Thoracic aorta (tissue), 2 donors: Measurements from ENCODE around the gene SSH3. TPM values are rescaled to one million over a fixed set of nuclear protein-coding genes. Genes with fewer than 3 reads are reported as not detected.

Source experiments
- ATAC-seq: fragments of 150-250 bp; one replicate; pipeline ENCODE4 v1.8.0; 2017; ENCODE audit warnings: low read depth; ENCODE audit not compliant: insufficient number of reproducible peaks, low FRiP score
- DNase-seq: peaks from one replicate; pipeline ENCODE4 v3.0.0-alpha.2; 2020; ENCODE audit warnings: low spot score
- H3K27ac ChIP-seq, 2 donors: fragments of 200-600 bp; sonication (generic); 1 replicate in 1 of 2; 2 replicates in 1 of 2; pipeline ENCODE4 v1.5.1; 2016; ENCODE audit warnings: mild to moderate bottlenecking in 2 of 2, moderate library complexity in 2 of 2
- H3K27me3 ChIP-seq: fragments of 200-600 bp; sonication (generic); replicated peaks from 2 replicates; pipeline ENCODE4 v1.6.0; 2016; ENCODE audit warnings: mild to moderate bottlenecking; ENCODE audit not compliant: insufficient read depth
- H3K36me3 ChIP-seq: fragments of 200-600 bp; sonication (generic); one replicate; pipeline ENCODE4 v1.5.1; 2016
- H3K4me1 ChIP-seq, 2 donors: fragments of 200-600 bp; sonication (generic); 1 replicate in 1 of 2; 2 replicates in 1 of 2; pipeline versions ENCODE4 v1.5.1 to v1.6.0; 2016; ENCODE audit warnings: low read depth in 2 of 2, mild to moderate bottlenecking in 1 of 2; ENCODE audit not compliant: control insufficient read depth in 1 of 2
- H3K4me3 ChIP-seq: fragments of 200-600 bp; sonication (generic); 2 replicates; pipeline ENCODE4 v1.5.1; 2016; ENCODE audit warnings: mild to moderate bottlenecking
- H3K9me3 ChIP-seq: fragments of 200-600 bp; sonication (generic); 2 replicates; pipeline ENCODE4 v1.5.1; 2016
- total RNA-seq, 2 donors: library from RNA; depleted of rRNA; stranded (reverse); fragments of >200 nt; gene quantifications; one replicate each; pipeline versions ENCODE4 v1.1.0 to v1.2.3, GENCODE V29; 2016
- TF ChIP-seq, protein P1 (sequence below): fragments of 200-600 bp; sonication (generic); IDR thresholded peaks from one replicate; pipeline ENCODE4 v1.5.1; 2019; ENCODE audit warnings: antibody characterized with exemption

Gene SSH3
- total RNA-seq, 2 donors from 2014 or later, result 39.4 to 59.0 TPM

DNA sequence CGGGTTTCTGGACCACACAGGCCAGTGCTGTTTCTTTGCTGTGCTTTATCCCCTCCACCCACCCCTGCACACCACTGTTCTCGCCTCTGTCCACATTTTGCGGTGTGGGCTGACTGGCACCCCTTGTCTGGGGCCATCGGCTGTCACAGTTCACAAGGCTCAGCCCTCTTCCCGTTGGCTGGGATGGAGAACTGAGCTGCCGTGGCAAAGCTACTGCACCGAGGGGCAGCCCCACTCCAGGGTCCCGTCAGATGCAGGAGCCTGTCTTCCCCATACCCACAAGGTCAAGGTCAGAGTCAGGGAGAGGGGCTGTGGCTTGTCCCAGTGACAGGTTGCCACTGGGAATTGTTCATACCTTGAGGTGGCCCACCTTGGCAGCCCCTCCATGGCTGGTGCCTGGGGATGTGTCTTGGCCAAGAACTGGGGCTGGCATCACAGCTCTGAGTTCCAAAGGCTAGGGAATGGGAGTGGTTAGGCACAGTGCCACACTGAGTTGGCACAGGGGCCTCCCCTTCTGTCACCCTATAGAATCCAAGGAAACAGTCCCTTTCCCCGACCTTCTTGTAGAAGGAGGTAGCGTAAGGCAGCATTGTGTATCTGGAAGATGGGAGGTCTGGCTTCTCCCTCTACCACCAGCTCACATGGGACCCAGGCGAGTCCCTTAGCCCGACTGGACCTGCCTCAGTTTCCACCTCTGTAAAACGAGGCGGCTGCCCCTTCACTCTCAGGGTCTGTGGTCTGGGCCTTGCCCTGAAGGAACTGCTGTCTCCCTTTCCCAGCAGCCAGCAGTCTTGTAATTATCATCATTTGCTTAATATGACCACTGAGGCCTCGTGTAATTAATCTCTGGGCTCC lies 33.7 kb upstream of the SSH3 start:
- ATAC-seq (no peak), DNase-seq (no peak)
- Histone ChIP-seq H3K4me3 (peak overlapping the region; percentile 90), H3K27me3 (no peaks in the 10 kb centered on the region), H3K27ac (peak overlapping the region; percentile 56 to 74), H3K36me3 (no peaks in the 10 kb centered on the region), H3K4me1 (peaks cover 66 to 85% of the 10 kb centered on the region in 2 donors), H3K9me3 (no peaks in the 10 kb centered on the region)
- TF ChIP-seq, protein P1, sequence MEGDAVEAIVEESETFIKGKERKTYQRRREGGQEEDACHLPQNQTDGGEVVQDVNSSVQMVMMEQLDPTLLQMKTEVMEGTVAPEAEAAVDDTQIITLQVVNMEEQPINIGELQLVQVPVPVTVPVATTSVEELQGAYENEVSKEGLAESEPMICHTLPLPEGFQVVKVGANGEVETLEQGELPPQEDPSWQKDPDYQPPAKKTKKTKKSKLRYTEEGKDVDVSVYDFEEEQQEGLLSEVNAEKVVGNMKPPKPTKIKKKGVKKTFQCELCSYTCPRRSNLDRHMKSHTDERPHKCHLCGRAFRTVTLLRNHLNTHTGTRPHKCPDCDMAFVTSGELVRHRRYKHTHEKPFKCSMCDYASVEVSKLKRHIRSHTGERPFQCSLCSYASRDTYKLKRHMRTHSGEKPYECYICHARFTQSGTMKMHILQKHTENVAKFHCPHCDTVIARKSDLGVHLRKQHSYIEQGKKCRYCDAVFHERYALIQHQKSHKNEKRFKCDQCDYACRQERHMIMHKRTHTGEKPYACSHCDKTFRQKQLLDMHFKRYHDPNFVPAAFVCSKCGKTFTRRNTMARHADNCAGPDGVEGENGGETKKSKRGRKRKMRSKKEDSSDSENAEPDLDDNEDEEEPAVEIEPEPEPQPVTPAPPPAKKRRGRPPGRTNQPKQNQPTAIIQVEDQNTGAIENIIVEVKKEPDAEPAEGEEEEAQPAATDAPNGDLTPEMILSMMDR, result no peak

DNA sequence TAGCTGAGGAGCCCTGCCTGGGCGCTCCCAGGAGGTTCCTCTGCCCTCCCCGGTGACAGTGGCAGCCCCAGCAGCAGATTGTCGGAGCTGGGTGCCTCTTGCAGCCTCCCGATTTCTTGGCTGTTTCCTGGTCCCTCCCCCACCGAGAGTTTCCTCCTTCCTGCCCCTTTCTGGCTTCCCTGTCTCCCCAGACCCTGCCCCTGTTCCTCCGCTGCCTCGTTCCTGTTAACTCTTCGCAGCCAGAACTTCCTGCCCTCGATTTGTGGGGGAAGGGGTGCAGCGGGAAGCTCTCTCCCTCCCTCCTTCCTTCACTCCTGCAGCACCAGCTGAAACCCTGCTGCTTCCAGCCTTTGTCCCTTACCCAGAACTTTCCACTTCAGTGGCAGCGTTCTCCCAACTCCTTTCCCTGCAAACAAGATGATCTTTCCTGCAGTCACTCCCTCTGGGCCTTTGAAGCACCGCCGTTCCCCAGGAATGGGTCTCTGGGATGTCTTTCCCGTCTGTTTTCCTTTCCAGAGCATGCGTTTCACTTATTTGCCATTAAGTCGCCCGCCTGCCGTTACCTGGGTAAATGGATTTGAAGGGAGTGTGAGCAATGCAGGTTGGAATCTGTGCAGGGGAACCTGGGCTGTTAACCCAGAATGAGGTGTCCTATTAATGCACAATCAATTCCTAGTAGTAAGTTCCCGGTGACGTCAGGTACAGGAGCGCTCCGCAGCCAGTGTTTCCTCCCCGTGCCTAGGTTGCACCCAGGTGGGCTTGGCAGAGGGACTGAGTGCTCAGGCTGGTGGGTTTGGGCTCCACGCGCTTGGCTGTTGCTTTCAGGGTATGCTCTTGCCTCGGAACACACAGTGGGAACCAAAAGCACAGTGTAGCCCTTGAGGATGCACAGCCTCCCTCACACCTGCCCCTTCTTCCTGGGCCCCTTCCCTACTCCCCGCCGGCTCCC lies 32.8 kb upstream of the SSH3 start:
- ATAC-seq (no peak), DNase-seq (no peak)
- peak overlapping the region; percentile 90 for H3K4me3 ChIP-seq

DNA sequence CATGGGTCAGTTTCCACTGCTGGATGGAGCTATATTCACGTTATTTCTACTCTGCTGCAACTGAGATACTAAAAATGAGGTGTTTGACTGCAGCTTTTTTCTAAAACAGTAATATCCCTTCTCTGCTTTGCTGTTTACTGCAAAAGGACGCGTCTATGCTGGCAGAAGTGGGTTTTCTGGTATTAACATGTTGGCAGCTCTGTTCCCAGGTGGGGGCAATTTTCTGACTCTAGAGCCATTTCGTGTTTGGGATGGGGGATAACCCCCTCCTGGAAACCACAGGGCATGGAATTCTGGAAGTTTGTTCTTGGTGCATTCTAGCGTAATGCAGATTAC lies 32.2 kb upstream of the SSH3 start:
- H3K4me3 ChIP-seq, result peak overlapping the region; percentile 90
- H3K27me3 ChIP-seq, result no peaks in the 10 kb centered on the region
- H3K9me3 ChIP-seq, result no peaks in the 10 kb centered on the region
- peaks cover 78 to 93% of the 10 kb centered on the region in 2 donors for H3K4me1 ChIP-seq
- no peak for ATAC-seq
- TF ChIP-seq, protein P1, result no peak
- no peaks in the 10 kb centered on the region for H3K36me3 ChIP-seq
- H3K27ac ChIP-seq, result peak overlapping the region; percentile 69 to 71
- DNase-seq, result no peak

More for the DNA sequence above, 32.8 kb upstream of the SSH3 start:
- no peaks in the 10 kb centered on the region for H3K27me3 ChIP-seq
- H3K27ac ChIP-seq, result peak overlapping the region; percentile 56 to 74
- no peaks in the 10 kb centered on the region for H3K9me3 ChIP-seq
- H3K36me3 ChIP-seq, result no peaks in the 10 kb centered on the region
- H3K4me1 ChIP-seq, result peaks cover 72 to 93% of the 10 kb centered on the region in 2 donors
- TF ChIP-seq, protein P1, result no peak

DNA sequence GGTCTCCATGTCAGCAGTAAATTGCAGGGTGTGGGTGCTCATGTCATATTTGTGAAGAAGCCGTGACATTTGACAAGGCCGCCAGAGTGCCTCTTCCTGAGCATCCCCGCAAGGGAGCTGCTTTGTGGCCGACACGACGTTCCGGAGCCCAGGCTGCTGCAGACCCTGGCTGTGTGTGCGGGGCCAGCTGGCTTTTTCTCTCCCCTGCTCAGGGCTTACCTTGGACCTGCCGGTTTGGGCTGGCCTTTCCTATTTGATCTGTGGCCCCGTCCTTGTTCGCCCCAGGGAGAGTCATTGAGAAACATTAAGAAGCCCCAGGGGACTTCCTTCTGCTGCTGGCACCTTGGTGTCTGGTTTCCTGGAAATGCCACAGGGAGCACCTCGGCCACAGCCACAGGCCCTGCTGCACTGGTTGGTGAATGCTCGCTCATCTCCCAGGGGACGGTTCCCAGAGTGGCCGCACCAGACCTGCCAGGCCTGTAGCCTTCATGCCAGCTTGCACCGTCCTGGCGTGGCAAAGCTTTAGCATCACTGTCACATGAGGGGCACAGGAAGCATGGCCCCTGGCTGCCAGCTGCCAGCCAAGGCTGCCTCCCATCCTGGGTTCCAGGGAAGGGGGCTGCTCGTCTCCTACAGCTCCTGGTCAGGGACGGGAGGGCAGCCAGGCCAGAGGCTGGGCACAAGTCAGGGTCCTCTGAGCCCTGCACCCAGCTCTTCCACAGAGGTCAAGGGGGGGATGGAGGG lies 31.6 kb upstream of the SSH3 start:
- Histone ChIP-seq H3K36me3 (no peaks in the 10 kb centered on the region), H3K27me3 (no peaks in the 10 kb centered on the region), H3K4me1 (peaks cover 81 to 99% of the 10 kb centered on the region in 2 donors), H3K4me3 (peak overlapping the region; percentile 90), H3K9me3 (no peaks in the 10 kb centered on the region), H3K27ac (peak overlapping the region; percentile 69 to 71)
- DNase-seq, result no peak
- ATAC-seq, result no peak
- TF ChIP-seq, protein P1, result no peak
